ENCODE measurements around the gene ZNF514.
"Not testable (repeated sequence)": the region's sequence is repeated elsewhere in the genome, so short reads cannot be mapped to it uniquely, and the experiment has no call there.

Gene ZNF514

DNA sequence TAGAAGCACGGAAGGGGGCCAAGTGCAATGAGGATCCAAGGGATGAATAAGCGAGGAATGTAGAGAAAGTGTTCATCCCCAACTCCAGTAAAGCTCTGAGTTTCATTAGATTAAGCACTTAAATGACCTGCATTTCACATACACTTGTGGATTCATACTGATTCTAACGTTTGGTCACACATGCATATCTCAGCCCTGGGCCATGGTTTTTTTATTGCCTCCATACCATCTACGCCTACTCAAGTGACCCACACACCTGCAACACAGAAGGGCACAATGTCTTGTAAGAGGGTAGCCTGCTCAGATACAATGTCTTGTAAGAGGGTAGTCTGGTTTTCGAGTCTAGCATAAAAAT lies 37.5 kb downstream of the ZNF514 start:
- no peak for DNase-seq

- DNase-seq = peak; percentile 81 to 94
Measured at GRCh38 chr2:95121407-95122196, 38.0 kb downstream of the ZNF514 start, which contains the start of gene MRPS5. TSS of gene MRPS5 (minus strand) at chr2:95121808. CDS start at chr2:95121791, 17 bp downstream.

- DNase-seq = no peak
Measured at GRCh38 chr2:95121093-95121406, 38.6 kb downstream of the ZNF514 start.

DNA sequence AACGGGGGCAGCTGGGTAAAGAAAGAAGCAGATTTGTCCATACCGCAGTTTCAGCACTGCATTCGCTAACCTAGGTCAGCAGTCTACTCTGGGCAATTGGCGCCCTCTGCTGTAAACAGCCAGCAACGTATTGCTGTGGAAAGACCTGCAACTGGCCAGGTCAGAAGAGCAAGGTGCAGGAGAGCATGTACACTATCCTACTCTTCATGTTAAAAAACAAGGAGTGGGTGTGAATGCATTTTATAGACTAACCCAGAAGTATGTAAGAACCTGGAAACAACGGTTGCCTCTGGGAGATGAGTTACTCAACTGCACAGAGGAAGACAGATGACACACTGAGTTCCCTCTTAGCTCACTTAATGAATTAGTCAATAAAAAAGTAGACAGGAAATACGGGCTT lies 44.2 kb downstream of the ZNF514 start:
- peak; percentile 62 to 69 for DNase-seq

GRCh38 chr2:95113464-95113863 lies 46.2 kb downstream of the ZNF514 start:
- DNase-seq = no peak

DNA sequence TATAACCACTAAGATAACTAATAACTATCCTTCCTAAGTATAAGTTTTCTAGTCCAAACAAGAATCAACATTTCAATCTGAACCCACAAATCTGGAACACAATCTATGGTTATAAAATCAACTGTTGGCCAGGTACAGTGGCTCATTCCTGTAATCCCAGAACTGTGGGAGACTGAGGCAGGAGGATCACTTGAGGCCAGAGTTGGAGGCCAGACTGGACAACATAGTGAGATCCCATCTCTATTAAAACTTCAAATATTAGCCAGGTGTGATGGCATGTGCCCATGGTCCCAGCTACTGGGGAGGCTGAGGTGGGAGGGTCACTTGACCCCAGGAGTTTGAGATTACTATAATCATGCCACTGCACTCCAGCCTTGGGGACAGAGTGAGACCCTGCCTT lies 49.3 kb downstream of the ZNF514 start:
- no peak for DNase-seq

DNA sequence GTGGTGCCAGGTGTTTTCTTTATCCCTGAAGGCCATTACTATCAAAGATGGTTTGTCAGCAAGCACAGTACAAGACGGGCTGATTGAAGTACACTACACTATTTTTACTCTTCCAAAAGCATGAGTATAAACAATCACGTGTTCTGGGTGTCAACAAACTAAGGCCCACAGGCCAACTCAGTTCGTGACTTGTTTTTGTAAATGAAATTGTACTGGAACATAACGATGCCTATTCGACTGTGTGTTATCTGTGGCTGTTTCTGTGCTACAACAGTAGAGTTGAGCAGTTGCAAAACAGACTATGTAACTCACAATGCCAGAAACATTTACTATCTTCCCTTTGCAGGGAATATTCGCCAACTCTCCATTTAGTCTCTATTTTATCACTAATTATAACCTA lies 50.4 kb downstream of the ZNF514 start:
- DNase-seq = no peak

- no peak for DNase-seq
Measured at GRCh38 chr2:95106081-95106480, 53.6 kb downstream of the ZNF514 start.

DNA sequence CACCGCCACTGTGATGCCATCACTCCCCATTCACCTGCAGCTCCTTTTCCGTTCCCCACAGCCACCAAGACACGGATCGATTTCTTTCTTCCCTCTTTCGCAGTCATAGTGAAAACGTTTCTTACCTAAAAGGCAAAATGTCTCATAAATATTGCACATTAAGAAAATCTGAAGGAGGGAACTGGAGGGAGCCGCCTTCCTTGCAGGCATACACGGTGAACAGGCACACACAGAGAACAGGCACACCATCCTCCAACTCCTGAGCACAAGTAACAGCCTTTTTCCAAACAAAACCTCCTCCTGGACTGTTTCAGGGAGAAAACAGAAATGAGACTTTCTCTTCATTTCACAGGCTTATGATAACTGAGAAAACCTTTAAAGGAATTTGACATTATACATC lies 55.0 kb downstream of the ZNF514 start:
- no peak for DNase-seq

DNA sequence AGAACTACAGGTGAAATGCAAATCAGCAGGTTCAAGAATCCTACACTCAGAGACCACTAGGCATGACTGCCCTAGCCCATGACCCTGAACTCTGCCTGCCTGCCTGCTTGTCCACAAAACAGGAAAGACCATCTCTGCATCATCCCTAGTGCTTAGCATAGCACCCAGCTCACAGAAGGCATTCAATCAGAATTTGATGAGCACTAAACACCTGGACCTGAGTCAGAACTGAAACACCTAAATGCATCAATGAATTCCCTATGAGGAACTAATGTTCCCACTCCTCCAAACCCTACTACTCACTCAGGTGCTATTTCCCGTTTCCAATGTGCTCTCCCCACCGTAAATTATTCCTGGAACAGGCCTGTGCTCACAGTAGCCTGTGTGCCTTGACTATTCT lies 59.7 kb downstream of the ZNF514 start:
- no peak for DNase-seq

GRCh38 chr2:95098273-95098672 lies 61.4 kb downstream of the ZNF514 start:
- not testable (repeated sequence) for DNase-seq

Measured in stimulated activated CD4-positive, alpha-beta T cell treated with anti-CD3 and anti-CD28 coated beads, Interleukin-4, amount 100 ng/mL, for 4 hours (primary cell).